ENCODE results near the gene ADGRB2. TPM values are rescaled to one million over a fixed set of nuclear protein-coding genes. Genes with fewer than 3 reads are reported as not detected.

Gene ADGRB2
- total RNA-seq, 2 experiments from 2014 or later: 0.68 to 0.81 TPM

DNA sequence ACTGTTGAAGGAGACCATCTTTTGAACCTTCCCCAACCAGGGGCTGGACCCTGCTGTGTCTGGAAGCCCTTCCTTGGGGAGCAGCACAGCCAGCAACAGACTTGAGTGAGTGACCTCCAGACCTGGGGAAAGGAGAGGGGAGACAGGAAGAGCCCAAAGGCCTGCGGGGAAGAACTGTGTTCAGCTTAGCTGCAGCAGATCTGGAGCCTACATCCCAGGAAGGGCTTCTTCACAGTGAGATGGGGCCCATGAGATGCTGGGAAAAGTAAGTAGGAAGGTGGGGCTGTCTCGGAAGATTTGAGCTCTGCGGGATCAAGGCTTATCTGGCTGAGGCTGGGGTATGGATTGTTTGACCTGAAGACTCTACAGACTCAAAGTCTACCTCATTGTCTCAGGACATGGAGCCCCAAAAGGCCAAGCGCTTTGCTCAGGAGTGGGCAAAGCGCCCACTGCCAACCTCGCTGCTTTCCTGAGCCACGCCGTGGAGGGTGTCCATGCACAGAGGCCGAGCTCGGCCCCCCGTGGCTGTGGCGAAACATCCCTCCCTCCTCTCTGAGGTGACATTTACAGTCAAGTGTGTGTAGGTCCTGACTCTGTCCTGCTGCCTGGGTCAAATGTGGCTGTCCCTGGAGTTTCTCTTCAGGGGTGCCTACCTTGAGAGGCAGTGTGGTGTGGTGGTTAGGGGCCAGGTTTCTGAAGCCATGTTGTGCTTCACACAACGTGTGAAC is 27.2 kb upstream of the ADGRB2 start:
- no peak for DNase-seq
- Mint-ChIP-seq H3K27ac (no peak overlapping the region), H3K27me3 (peaks cover 5% of the 10 kb centered on the region), H3K36me3 (ENCODE audit: low read depth) (no peaks in the 10 kb centered on the region), H3K4me1 (peaks cover 16% of the 10 kb centered on the region), H3K9me3 (no peaks in the 10 kb centered on the region), H3K4me3 (no peak overlapping the region)
- POLR2A ChIA-PET: no interaction called here
- CTCF ChIA-PET: interaction anchor here (0.6 to 1.8 kb wide), 3 partner anchors 28 to 242 kb away, joined by 4 to 5 read pairs (median 5); no protein-coding TSS in a partner anchor

GRCh38 chr1:31790641-31791091 is 26.5 kb upstream of the ADGRB2 start:
- no peaks in the 10 kb centered on the region for H3K36me3 Mint-ChIP-seq (ENCODE audit: low read depth)
- ChIA-PET CTCF (interaction anchor here (0.6 to 2.8 kb wide), 9 partner anchors 24 to 242 kb away, joined by 3 to 45 read pairs (median 12); partner anchors contain the start of gene PEF1), POLR2A (no interaction called here)
- H3K4me3 Mint-ChIP-seq: no peak overlapping the region
- peaks cover 5% of the 10 kb centered on the region for H3K27me3 Mint-ChIP-seq
- H3K4me1 Mint-ChIP-seq: peaks cover 16% of the 10 kb centered on the region
- H3K9me3 Mint-ChIP-seq: no peaks in the 10 kb centered on the region
- H3K27ac Mint-ChIP-seq: no peak overlapping the region
- no peak for DNase-seq

GRCh38 chr1:31790140-31790539 is 26.0 kb upstream of the ADGRB2 start:
- Mint-ChIP-seq H3K4me1 (peaks cover 16% of the 10 kb centered on the region), H3K9me3 (no peaks in the 10 kb centered on the region), H3K4me3 (no peak overlapping the region), H3K36me3 (ENCODE audit: low read depth) (no peaks in the 10 kb centered on the region), H3K27me3 (peaks cover 5% of the 10 kb centered on the region), H3K27ac (no peak overlapping the region)
- no peak for DNase-seq
- POLR2A ChIA-PET: interaction anchor here (1.8 kb wide), 2 partner anchors 25 to 154 kb away, joined by 6 read pairs; no protein-coding TSS in a partner anchor
- CTCF ChIA-PET: interaction anchor here (0.8 to 2.8 kb wide), 19 partner anchors 24 to 396 kb away, joined by 3 to 45 read pairs (median 6); partner anchors contain the start of genes ADGRB2, PEF1 and PTP4A2

- CTCF ChIA-PET: interaction anchor here (0.5 to 2.8 kb wide), 63 partner anchors 8 to 604 kb away, joined by 3 to 45 read pairs (median 5); partner anchors contain the start of genes ADGRB2, COL16A1, KPNA6 and PEF1
- H3K36me3 Mint-ChIP-seq (ENCODE audit: low read depth): no peaks in the 10 kb centered on the region
- peaks cover 16% of the 10 kb centered on the region for H3K4me1 Mint-ChIP-seq
- POLR2A ChIA-PET: interaction anchor here (0.6 to 1.8 kb wide), 14 partner anchors 22 to 493 kb away, joined by 3 to 8 read pairs (median 4); partner anchors contain the start of genes PEF1, SNRNP40 and ZCCHC17
- H3K27me3 Mint-ChIP-seq: peaks cover 5% of the 10 kb centered on the region
- H3K4me3 Mint-ChIP-seq: peak overlapping the region; percentile 84
- H3K9me3 Mint-ChIP-seq: no peaks in the 10 kb centered on the region
- DNase-seq: peak; percentile 96
- H3K27ac Mint-ChIP-seq: no peak overlapping the region
Observed at GRCh38 chr1:31789259-31790065, 25.3 kb upstream of the ADGRB2 start.

- Mint-ChIP-seq H3K27me3 (peaks cover 5% of the 10 kb centered on the region), H3K36me3 (ENCODE audit: low read depth) (no peaks in the 10 kb centered on the region), H3K27ac (peak overlapping the region; percentile 86), H3K4me1 (peaks cover 16% of the 10 kb centered on the region), H3K9me3 (no peaks in the 10 kb centered on the region), H3K4me3 (peak overlapping the region; percentile 84)
- CTCF ChIA-PET: interaction anchor here (0.6 to 2.8 kb wide), 63 partner anchors 9 to 603 kb away, joined by 3 to 45 read pairs (median 5); partner anchors contain the start of genes ADGRB2, COL16A1, KPNA6 and PEF1
- no peak for DNase-seq
- POLR2A ChIA-PET: interaction anchor here (0.6 to 1.8 kb wide), 14 partner anchors 22 to 492 kb away, joined by 3 to 8 read pairs (median 4); partner anchors contain the start of genes PEF1, SNRNP40 and ZCCHC17
Observed at GRCh38 chr1:31788825-31789256, 24.7 kb upstream of the ADGRB2 start.

- DNase-seq: peak; percentile 95
- Mint-ChIP-seq H3K9me3 (no peaks in the 10 kb centered on the region), H3K4me3 (peak overlapping the region; percentile 84), H3K4me1 (peaks cover 16% of the 10 kb centered on the region), H3K27me3 (peaks cover 5% of the 10 kb centered on the region), H3K27ac (peak overlapping the region; percentile 86), H3K36me3 (ENCODE audit: low read depth) (no peaks in the 10 kb centered on the region)
- POLR2A ChIA-PET: interaction anchor here (0.9 to 1.8 kb wide), 13 partner anchors 21 to 492 kb away, joined by 3 to 8 read pairs (median 4); partner anchors contain the start of genes PEF1, SNRNP40 and ZCCHC17
- CTCF ChIA-PET: interaction anchor here (0.6 to 2.8 kb wide), 47 partner anchors 10 to 394 kb away, joined by 3 to 45 read pairs (median 6); partner anchors contain the start of genes ADGRB2, COL16A1, KPNA6 and PEF1
Observed at GRCh38 chr1:31788138-31788824, 24.1 kb upstream of the ADGRB2 start.

GRCh38 chr1:31787786-31788137 is 23.6 kb upstream of the ADGRB2 start:
- H3K27me3 Mint-ChIP-seq: peaks cover 5% of the 10 kb centered on the region
- ChIA-PET CTCF (interaction anchor here (1.2 to 2.8 kb wide), 9 partner anchors 18 to 320 kb away, joined by 3 to 28 read pairs (median 7); partner anchors contain the start of genes ADGRB2 and KPNA6), POLR2A (interaction anchor here (1.0 to 1.8 kb wide), 5 partner anchors 25 to 168 kb away, joined by 3 to 8 read pairs (median 4); partner anchors contain the start of gene PEF1)
- H3K27ac Mint-ChIP-seq: peak overlapping the region; percentile 86
- peaks cover 16% of the 10 kb centered on the region for H3K4me1 Mint-ChIP-seq
- H3K9me3 Mint-ChIP-seq: no peaks in the 10 kb centered on the region
- no peaks in the 10 kb centered on the region for H3K36me3 Mint-ChIP-seq (ENCODE audit: low read depth)
- H3K4me3 Mint-ChIP-seq: peak overlapping the region; percentile 84
- no peak for DNase-seq

GRCh38 chr1:31787261-31787660 is 23.1 kb upstream of the ADGRB2 start:
- ChIA-PET POLR2A (interaction anchor here (1.0 kb wide), 1 partner anchor 27 kb away, joined by 3 read pairs; no protein-coding TSS in a partner anchor), CTCF (interaction anchor here (2.8 kb wide), 1 partner anchor 238 kb away, joined by 19 read pairs; no protein-coding TSS in a partner anchor)
- no peak overlapping the region for H3K4me3 Mint-ChIP-seq
- peaks cover 16% of the 10 kb centered on the region for H3K4me1 Mint-ChIP-seq
- H3K36me3 Mint-ChIP-seq (ENCODE audit: low read depth): no peaks in the 10 kb centered on the region
- peaks cover 5% of the 10 kb centered on the region for H3K27me3 Mint-ChIP-seq
- H3K27ac Mint-ChIP-seq: no peak overlapping the region
- H3K9me3 Mint-ChIP-seq: no peaks in the 10 kb centered on the region
- DNase-seq: no peak

GRCh38 chr1:31786366-31787060 is 22.4 kb upstream of the ADGRB2 start:
- Mint-ChIP-seq H3K27me3 (peaks cover 5% of the 10 kb centered on the region), H3K27ac (no peak overlapping the region), H3K4me3 (no peak overlapping the region), H3K36me3 (ENCODE audit: low read depth) (no peaks in the 10 kb centered on the region), H3K9me3 (no peaks in the 10 kb centered on the region), H3K4me1 (peaks cover 18% of the 10 kb centered on the region)
- ChIA-PET POLR2A (interaction anchor here (1.0 kb wide), 1 partner anchor 27 kb away, joined by 3 read pairs; no protein-coding TSS in a partner anchor), CTCF (no interaction called here)
- DNase-seq: no peak

GRCh38 chr1:31785947-31786290 is 21.8 kb upstream of the ADGRB2 start:
- no peak overlapping the region for H3K4me3 Mint-ChIP-seq
- no peaks in the 10 kb centered on the region for H3K9me3 Mint-ChIP-seq
- no peaks in the 10 kb centered on the region for H3K36me3 Mint-ChIP-seq (ENCODE audit: low read depth)
- H3K4me1 Mint-ChIP-seq: peaks cover 21% of the 10 kb centered on the region
- POLR2A ChIA-PET: no interaction called here
- no peak overlapping the region for H3K27ac Mint-ChIP-seq
- no peak for DNase-seq
- peaks cover 5% of the 10 kb centered on the region for H3K27me3 Mint-ChIP-seq
- CTCF ChIA-PET: no interaction called here

GRCh38 chr1:31785020-31785946 is 21.1 kb upstream of the ADGRB2 start:
- POLR2A ChIA-PET: no interaction called here
- H3K4me1 Mint-ChIP-seq: peaks cover 26% of the 10 kb centered on the region
- no peak overlapping the region for H3K4me3 Mint-ChIP-seq
- H3K36me3 Mint-ChIP-seq (ENCODE audit: low read depth): no peaks in the 10 kb centered on the region
- no peak for DNase-seq
- no peak overlapping the region for H3K27ac Mint-ChIP-seq
- CTCF ChIA-PET: interaction anchor here (0.7 to 1.5 kb wide), 2 partner anchors 40 to 219 kb away, joined by 4 to 6 read pairs; no protein-coding TSS in a partner anchor
- no peaks in the 10 kb centered on the region for H3K9me3 Mint-ChIP-seq
- peaks cover 5% of the 10 kb centered on the region for H3K27me3 Mint-ChIP-seq

Measured in activated CD4-positive, alpha-beta memory T cell treated with anti-CD3 and anti-CD28 coated beads, Interleukin-2, amount 10 ng/mL, durations not matched to agents 7 days and 5 days (primary cell).